H1 (cell line): Measurements from ENCODE around the gene SNX7. TPM values are rescaled to one million over a fixed set of nuclear protein-coding genes. Genes with fewer than 3 reads are reported as not detected.

Source experiments
- ATF2 ChIP-seq: IDR thresholded peaks from 2 replicates; pipeline ENCODE4 v1.6.1; 2012; ENCODE audit warnings: low read length, inconsistent platforms
- CHD1 ChIP-seq: IDR thresholded peaks from 2 replicates; pipeline ENCODE4 v1.6.1; 2012; ENCODE audit warnings: low read depth, low read length, improper control_type of control experiment
- CHD7 ChIP-seq: fragments of 300-600 bp; sonication (generic); IDR thresholded peaks from 2 replicates; pipeline ENCODE4 v1.7.1; 2012; ENCODE audit warnings: low read length, moderate library complexity, mild to moderate bottlenecking, inconsistent platforms; ENCODE audit not compliant: insufficient replicate concordance
- HDAC6 ChIP-seq: IDR thresholded peaks from one replicate; pipeline ENCODE4 v1.7.1; 2012; ENCODE audit warnings: low read depth, mild to moderate bottlenecking, inconsistent platforms, low read length, moderate library complexity
- NRF1 ChIP-seq: IDR thresholded peaks from 2 replicates; pipeline ENCODE4 v1.6.1; 2011; ENCODE audit warnings: mild to moderate bottlenecking, low read depth, low read length, improper control_type of control experiment
- SAP30 ChIP-seq: fragments of 300-600 bp; sonication (generic); IDR thresholded peaks from 2 replicates; pipeline ENCODE4 v1.7.1; 2012; ENCODE audit warnings: low read length, moderate library complexity, mild to moderate bottlenecking, inconsistent platforms; ENCODE audit not compliant: insufficient read depth, insufficient replicate concordance
- SIRT6 ChIP-seq: IDR thresholded peaks from one replicate; pipeline ENCODE4 v1.7.1; 2012; ENCODE audit warnings: low read length, inconsistent platforms
- SRF ChIP-seq: IDR thresholded peaks from 2 replicates; pipeline ENCODE4 v1.6.1; 2011; ENCODE audit warnings: mild to moderate bottlenecking, low read depth, low read length, moderate library complexity
- TAF1 ChIP-seq: IDR thresholded peaks from 2 replicates; pipeline ENCODE4 v1.6.1; 2011; ENCODE audit warnings: mild to moderate bottlenecking, low read depth, low read length
- polyA plus RNA-seq, 7 experiments: library from polyadenylated mRNA; depleted of rRNA in 3 of 7; stranded (reverse) in 5 of 7; unstranded in 2 of 7; fragments of >200 nt in 5 of 7; fragments of 200-250 nt in 2 of 7; gene quantifications; 1 replicate in 5 of 7; 2 replicates in 1 of 7; 4 replicates in 1 of 7; pipeline versions ENCODE4 v1.2.1 to v1.2.3, GENCODE V29; 2011 to 2013; ENCODE audit warnings: missing spikeins in 2 of 7, mixed read lengths in 2 of 7
- total RNA-seq: library from RNA; stranded (reverse); fragmentation: NEBNext Ultra II Directional; extraction: Animal tissue kit (Norgen Biotek cat#: 25700); gene quantifications from 2 replicates; pipeline ENCODE4 v1.2.1, GENCODE V29; 2021

The SNX7 gene
- total and polyA plus RNA-seq, 2 of the 8 experiments (the other 6 are each of a cell fraction or from before 2014, with no cell fraction given): 9.2 to 23.8 TPM

GRCh38 chr1:98637316-98637715, 24.2 kb upstream of the SNX7 start (continued):
- no peak for TF ChIP-seq CHD7
- TF ChIP-seq CHD1: no peak
- no peak for TF ChIP-seq ATF2
- no peak for TF ChIP-seq SAP30
- TF ChIP-seq SRF: no peak
- TF ChIP-seq SIRT6: no peak
- TF ChIP-seq NRF1: no peak
- no peak for TF ChIP-seq HDAC6
- no peak for TF ChIP-seq TAF1
